Neutrophil (primary cell): Measurements from ENCODE around the gene ZNF443.
"Not testable (repeated sequence)": the region's sequence is repeated elsewhere in the genome, so short reads cannot be mapped to it uniquely, and the experiment has no call there.

Experiments
- H3K27ac ChIP-seq: fragments of 200-600 bp; sonication (generic); 2 replicates; pipeline ENCODE4 v1.5.1; 2016; ENCODE audit warnings: mild to moderate bottlenecking, moderate library complexity
- H3K27me3 ChIP-seq: fragments of 200-600 bp; sonication (generic); 2 replicates; pipeline ENCODE4 v1.6.0; 2016; ENCODE audit warnings: mild to moderate bottlenecking
- H3K36me3 ChIP-seq: fragments of 200-600 bp; sonication (generic); 2 replicates; pipeline ENCODE4 v1.5.1; 2017
- H3K4me1 ChIP-seq, 2 experiments: fragments of 200-600 bp in 1 of 2; sonication (generic) in 1 of 2; 1 replicate in 1 of 2; 2 replicates in 1 of 2; pipeline versions ENCODE4 v1.5.1 to v1.6.1; 2013 to 2016; ENCODE audit warnings: low read depth in 1 of 2, low read length in 1 of 2, mild to moderate bottlenecking in 1 of 2, moderate library complexity in 1 of 2; ENCODE audit not compliant: control insufficient read depth in 1 of 2, insufficient read depth in 1 of 2
- H3K4me3 ChIP-seq, 2 experiments: fragments of 200-600 bp in 1 of 2; sonication (generic) in 1 of 2; 1 replicate in 1 of 2; 2 replicates in 1 of 2; pipeline ENCODE4 v1.5.1; 2013 to 2016; ENCODE audit warnings: low read depth in 1 of 2, low read length in 1 of 2, mild to moderate bottlenecking in 1 of 2, moderate library complexity in 1 of 2
- H3K9me3 ChIP-seq: fragments of 200-600 bp; sonication (generic); 2 replicates; pipeline ENCODE4 v1.5.1; 2016
- TF ChIP-seq, protein P1 (sequence below): fragments of 200-600 bp; sonication (generic); IDR thresholded peaks from 2 replicates; pipeline ENCODE4 v1.5.1; 2016; ENCODE audit warnings: antibody characterized with exemption

The ZNF443 gene

GRCh38 chr19:12440541-12441316 lies at the start of gene ZNF443:
ZNF443 (minus strand) TSS chr19:12441021; CDS start chr19:12440914, 107 bp downstream.
- Histone ChIP-seq H3K4me1 (peaks cover 4 to 12% of the 10 kb centered on the region in 2 experiments), H3K36me3 (no peaks in the 10 kb centered on the region), H3K9me3 (no peaks in the 10 kb centered on the region), H3K4me3 (peak within 1 kb of the TSS; percentile 89 to 93), H3K27me3 (no peaks in the 10 kb centered on the region), H3K27ac (peak within 1 kb of the TSS; percentile 71)
- TF ChIP-seq, protein P1, sequence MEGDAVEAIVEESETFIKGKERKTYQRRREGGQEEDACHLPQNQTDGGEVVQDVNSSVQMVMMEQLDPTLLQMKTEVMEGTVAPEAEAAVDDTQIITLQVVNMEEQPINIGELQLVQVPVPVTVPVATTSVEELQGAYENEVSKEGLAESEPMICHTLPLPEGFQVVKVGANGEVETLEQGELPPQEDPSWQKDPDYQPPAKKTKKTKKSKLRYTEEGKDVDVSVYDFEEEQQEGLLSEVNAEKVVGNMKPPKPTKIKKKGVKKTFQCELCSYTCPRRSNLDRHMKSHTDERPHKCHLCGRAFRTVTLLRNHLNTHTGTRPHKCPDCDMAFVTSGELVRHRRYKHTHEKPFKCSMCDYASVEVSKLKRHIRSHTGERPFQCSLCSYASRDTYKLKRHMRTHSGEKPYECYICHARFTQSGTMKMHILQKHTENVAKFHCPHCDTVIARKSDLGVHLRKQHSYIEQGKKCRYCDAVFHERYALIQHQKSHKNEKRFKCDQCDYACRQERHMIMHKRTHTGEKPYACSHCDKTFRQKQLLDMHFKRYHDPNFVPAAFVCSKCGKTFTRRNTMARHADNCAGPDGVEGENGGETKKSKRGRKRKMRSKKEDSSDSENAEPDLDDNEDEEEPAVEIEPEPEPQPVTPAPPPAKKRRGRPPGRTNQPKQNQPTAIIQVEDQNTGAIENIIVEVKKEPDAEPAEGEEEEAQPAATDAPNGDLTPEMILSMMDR = no peak

GRCh38 chr19:12486265-12486783 lies 45.5 kb upstream of the ZNF443 start:
- not testable (repeated sequence) for H3K9me3 ChIP-seq, H3K27me3 ChIP-seq, H3K4me3 ChIP-seq, H3K27ac ChIP-seq, H3K36me3 ChIP-seq
- H3K4me1 ChIP-seq = peaks cover 8 to 15% of the 10 kb centered on the region in 2 experiments

- peaks cover 10% of the 10 kb centered on the region for H3K27me3 ChIP-seq
- TF ChIP-seq, protein P1 = no peak
- no peak overlapping the region for H3K27ac ChIP-seq
- H3K9me3 ChIP-seq = no peaks in the 10 kb centered on the region
- peak overlapping the region; percentile 62 to 72 for H3K4me3 ChIP-seq
- peaks cover 8 to 15% of the 10 kb centered on the region in 2 experiments for H3K4me1 ChIP-seq
- H3K36me3 ChIP-seq = no peaks in the 10 kb centered on the region
Measured at GRCh38 chr19:12485571-12485970, 44.8 kb upstream of the ZNF443 start.

GRCh38 chr19:12485052-12485416 lies 44.2 kb upstream of the ZNF443 start:
- TF ChIP-seq, protein P1 = no peak
- peak overlapping the region; percentile 32 for H3K27ac ChIP-seq
- H3K4me3 ChIP-seq = peak overlapping the region; percentile 62 to 72
- H3K36me3 ChIP-seq = no peaks in the 10 kb centered on the region
- no peaks in the 10 kb centered on the region for H3K9me3 ChIP-seq
- H3K27me3 ChIP-seq = peaks cover 10% of the 10 kb centered on the region
- peaks cover 8 to 15% of the 10 kb centered on the region in 2 experiments for H3K4me1 ChIP-seq

DNA sequence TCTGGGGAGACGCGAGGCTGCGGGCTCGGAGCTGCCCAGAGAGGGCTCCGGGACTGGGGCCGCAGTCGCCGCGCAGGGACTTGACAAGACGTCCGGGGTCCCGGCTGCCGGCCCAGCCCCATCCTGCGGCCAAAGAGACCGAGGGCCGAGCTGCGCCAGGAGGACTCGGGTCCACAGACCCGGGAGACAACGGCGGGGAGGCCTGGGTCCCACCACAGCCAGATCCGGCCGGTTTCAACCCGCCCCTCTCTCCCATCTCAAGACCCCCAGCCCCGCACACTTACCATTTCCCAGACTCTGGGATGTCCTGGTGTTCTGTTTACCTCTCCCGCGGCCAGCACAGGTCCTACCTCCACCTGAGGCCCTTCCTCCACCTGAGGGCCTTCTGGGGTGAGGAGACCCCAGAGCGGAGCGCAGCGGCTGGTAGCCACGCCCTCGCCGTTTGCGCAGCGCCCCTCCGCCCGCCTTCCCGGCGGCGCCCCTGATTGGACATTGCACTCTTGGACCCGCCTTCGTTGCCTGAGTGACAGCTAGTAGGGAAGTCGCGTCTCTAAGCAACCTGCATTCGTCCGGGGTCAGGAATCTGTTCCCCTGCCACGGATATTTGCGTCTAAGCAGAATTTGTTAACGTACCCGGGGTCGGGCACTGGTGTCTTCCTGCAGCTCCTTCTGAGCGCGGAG lies 43.7 kb upstream of the ZNF443 start, which contains the start of gene ZNF709:
Gene ZNF709, minus strand, starts transcription at position 446 of the 681 bp plus-strand sequence. Its CDS starts 159 bp downstream, at position 287.
- H3K4me1 ChIP-seq = peaks cover 8 to 15% of the 10 kb centered on the region in 2 experiments
- TF ChIP-seq, protein P1 = no peak
- H3K27ac ChIP-seq = peak within 1 kb of the TSS; percentile 32
- H3K9me3 ChIP-seq = no peaks in the 10 kb centered on the region
- peaks cover 10% of the 10 kb centered on the region for H3K27me3 ChIP-seq
- peak within 1 kb of the TSS; percentile 62 to 72 for H3K4me3 ChIP-seq
- H3K36me3 ChIP-seq = no peaks in the 10 kb centered on the region
